Stomach smooth muscle (tissue), 2 donors: ENCODE results near the gene DMC1.

Experiments
- H3K27ac ChIP-seq: one replicate; pipeline ENCODE4 v1.7.0; 2013; ENCODE audit warnings: mild to moderate bottlenecking, low read length, inconsistent platforms
- H3K27me3 ChIP-seq, 2 donors: one replicate each; pipeline ENCODE4 v1.7.0; 2013; ENCODE audit warnings: low read length in 2 of 2; ENCODE audit not compliant: insufficient read depth in 2 of 2, control insufficient read depth in 1 of 2
- H3K36me3 ChIP-seq, 2 donors: one replicate each; pipeline ENCODE4 v1.7.0; 2013; ENCODE audit warnings: low read length in 2 of 2; ENCODE audit not compliant: control insufficient read depth in 2 of 2, insufficient read depth in 2 of 2
- H3K4me1 ChIP-seq: one replicate; pipeline ENCODE4 v1.7.0; 2013; ENCODE audit warnings: low read length; ENCODE audit not compliant: control insufficient read depth, insufficient read depth
- H3K4me3 ChIP-seq, 2 donors: one replicate each; pipeline ENCODE4 v1.7.0; 2013; ENCODE audit warnings: low read length in 2 of 2
- H3K9ac ChIP-seq, 2 donors: one replicate each; pipeline ENCODE4 v1.7.0; 2013; ENCODE audit warnings: low read length in 2 of 2, mild to moderate bottlenecking in 1 of 2
- H3K9me3 ChIP-seq, 2 donors: one replicate each; pipeline ENCODE4 v1.7.0; 2013; ENCODE audit warnings: low read length in 2 of 2; ENCODE audit not compliant: control insufficient read depth in 2 of 2
- donor health status: healthy.
- donor health status: Pancreatic carcinoma.

Gene DMC1

GRCh38 chr22:38497869-38498268, 72.1 kb downstream of the DMC1 start:
- H3K27me3 ChIP-seq, result no peaks in the 10 kb centered on the region
- H3K36me3 ChIP-seq, result peaks cover 58 to 75% of the 10 kb centered on the region in 2 donors
- no peak overlapping the region for H3K27ac ChIP-seq
- H3K4me1 ChIP-seq, result peaks cover 5% of the 10 kb centered on the region
- H3K4me3 ChIP-seq, result no peak overlapping the region
- no peaks in the 10 kb centered on the region for H3K9me3 ChIP-seq
- no peak overlapping the region for H3K9ac ChIP-seq

DNA sequence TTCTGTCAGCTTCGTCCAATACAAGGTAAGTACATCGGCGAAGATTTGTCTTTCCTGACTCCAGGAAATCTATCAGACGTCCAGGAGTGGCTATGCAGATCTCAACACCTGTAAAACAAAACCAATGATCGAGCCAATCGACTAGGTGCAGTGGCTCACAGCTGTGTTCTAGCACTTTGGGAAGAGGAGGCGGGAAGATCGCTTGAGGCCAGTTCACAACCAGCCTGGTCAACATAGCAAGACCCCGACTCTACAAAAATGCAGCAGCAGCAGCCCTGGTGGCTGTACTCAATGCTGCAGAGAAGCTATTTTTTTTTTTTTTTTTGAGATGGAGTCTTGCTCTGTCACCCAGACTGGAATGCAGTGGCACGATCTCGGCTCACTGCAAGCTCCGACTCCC, 75.0 kb downstream of the DMC1 start:
- Histone ChIP-seq H3K4me1 (peaks cover 14% of the 10 kb centered on the region), H3K9ac (no peak overlapping the region), H3K27ac (no peak overlapping the region), H3K27me3 (no peaks in the 10 kb centered on the region), H3K36me3 (peaks cover 73 to 82% of the 10 kb centered on the region in 2 donors), H3K9me3 (no peaks in the 10 kb centered on the region), H3K4me3 (no peak overlapping the region)

- Histone ChIP-seq H3K27me3 (no peaks in the 10 kb centered on the region), H3K36me3 (peaks cover 74 to 82% of the 10 kb centered on the region in 2 donors), H3K9ac (no peak overlapping the region), H3K27ac (no peak overlapping the region), H3K4me1 (peaks cover 14% of the 10 kb centered on the region), H3K4me3 (no peak overlapping the region), H3K9me3 (no peaks in the 10 kb centered on the region)
These were observed 75.5 kb downstream of the DMC1 start for GRCh38 chr22:38494498-38494897.

DNA sequence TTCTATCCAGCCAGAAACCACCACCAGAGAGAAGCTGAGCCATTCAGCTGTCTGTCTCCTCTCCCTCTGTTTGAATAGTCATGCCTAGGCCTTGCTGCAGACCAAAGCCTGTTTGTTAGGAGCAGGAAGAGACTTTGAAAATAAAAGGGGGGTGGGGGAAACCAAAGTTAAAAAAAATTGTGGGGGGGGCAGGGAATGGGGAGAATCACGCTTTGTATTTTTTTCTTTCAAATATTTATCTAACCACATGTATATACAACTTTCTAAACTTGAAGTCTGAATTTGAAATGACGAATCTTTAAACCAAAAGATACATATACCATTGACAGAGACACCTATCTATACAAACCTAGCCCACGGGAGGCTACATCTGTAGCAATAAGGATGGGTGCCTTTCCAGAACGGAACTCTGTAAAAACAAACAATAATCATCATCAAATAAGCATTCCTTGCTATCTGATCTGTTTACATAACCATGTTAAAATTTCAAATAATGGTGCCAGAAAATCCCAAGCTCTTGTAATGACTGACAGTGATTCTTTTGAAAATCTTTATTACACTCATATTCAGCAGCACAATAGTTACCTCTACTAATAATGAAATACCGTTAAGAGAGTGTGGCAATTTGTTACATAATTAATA, 78.2 kb downstream of the DMC1 start:
- Histone ChIP-seq H3K9ac (no peak overlapping the region), H3K27ac (peak overlapping the region; percentile 58), H3K36me3 (peaks cover 70 to 77% of the 10 kb centered on the region in 2 donors), H3K4me1 (peaks cover 14% of the 10 kb centered on the region), H3K4me3 (no peak overlapping the region), H3K27me3 (no peaks in the 10 kb centered on the region), H3K9me3 (no peaks in the 10 kb centered on the region)

- Histone ChIP-seq H3K36me3 (peaks cover 69 to 77% of the 10 kb centered on the region in 2 donors), H3K9ac (no peak overlapping the region), H3K9me3 (no peaks in the 10 kb centered on the region), H3K27me3 (no peaks in the 10 kb centered on the region), H3K27ac (peak overlapping the region; percentile 60), H3K4me3 (peak overlapping the region in 1 of 2 donors; percentile 1), H3K4me1 (peaks cover 14% of the 10 kb centered on the region)
These were observed 79.1 kb downstream of the DMC1 start for GRCh38 chr22:38490915-38491314.

- peaks cover 14% of the 10 kb centered on the region for H3K4me1 ChIP-seq
- H3K27ac ChIP-seq, result peak overlapping the region; percentile 60
- no peak overlapping the region for H3K9ac ChIP-seq
- peak overlapping the region in 1 of 2 donors; percentile 1 for H3K4me3 ChIP-seq
- H3K36me3 ChIP-seq, result peaks cover 69 to 78% of the 10 kb centered on the region in 2 donors
- no peaks in the 10 kb centered on the region for H3K27me3 ChIP-seq
- no peaks in the 10 kb centered on the region for H3K9me3 ChIP-seq
These were observed 79.5 kb downstream of the DMC1 start for GRCh38 chr22:38490475-38490874.

DNA sequence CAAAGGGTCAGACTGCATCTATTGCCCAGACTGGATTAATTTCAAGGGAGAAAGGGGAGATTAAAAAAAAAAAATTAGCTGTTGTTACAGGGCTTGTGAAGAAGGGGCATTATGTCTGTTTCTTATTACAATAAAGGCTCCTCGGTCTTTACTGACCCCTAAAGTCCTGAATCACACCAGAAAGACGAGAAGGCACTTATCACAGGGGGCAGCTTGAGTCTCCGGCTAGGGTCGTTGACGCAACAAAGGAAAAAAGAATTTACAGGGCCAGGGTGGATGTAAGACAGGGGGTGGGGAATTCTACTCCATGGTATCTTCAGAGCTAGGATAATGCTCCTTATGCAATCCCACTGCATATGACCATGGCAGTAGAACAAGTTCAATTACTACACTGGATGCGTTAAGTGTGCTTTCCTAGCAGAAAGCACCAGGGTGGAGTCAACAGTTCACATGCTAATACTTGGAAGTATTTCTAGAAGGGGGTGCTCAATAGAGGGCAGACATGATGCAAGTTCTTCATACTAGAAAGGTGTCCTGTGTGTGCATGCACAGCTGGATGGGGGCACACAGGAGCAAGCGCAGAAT, 80.3 kb downstream of the DMC1 start:
- no peaks in the 10 kb centered on the region for H3K27me3 ChIP-seq
- peaks cover 69 to 77% of the 10 kb centered on the region in 2 donors for H3K36me3 ChIP-seq
- no peak overlapping the region for H3K4me3 ChIP-seq
- peak overlapping the region; percentile 60 for H3K27ac ChIP-seq
- peaks cover 14% of the 10 kb centered on the region for H3K4me1 ChIP-seq
- H3K9me3 ChIP-seq, result no peaks in the 10 kb centered on the region
- H3K9ac ChIP-seq, result no peak overlapping the region

DNA sequence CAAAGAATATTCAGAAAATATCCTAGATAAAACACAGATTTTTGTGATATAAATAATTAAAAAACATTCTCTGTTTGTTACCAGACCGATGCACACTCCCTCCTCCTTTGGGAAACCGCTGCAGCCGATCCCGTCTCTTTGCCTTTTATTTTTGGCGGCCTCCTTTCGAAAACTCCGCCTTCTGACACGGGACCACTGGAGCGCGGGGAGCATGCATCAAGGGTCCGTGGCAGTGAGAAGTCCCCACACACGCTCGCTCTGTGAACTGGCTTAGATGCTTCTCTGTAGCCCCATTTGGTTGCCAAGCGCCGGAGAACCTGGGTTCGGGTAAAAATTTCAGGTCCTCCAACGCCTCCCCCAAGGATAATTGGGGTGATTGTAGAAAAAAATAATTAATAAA, 80.8 kb downstream of the DMC1 start:
- no peaks in the 10 kb centered on the region for H3K27me3 ChIP-seq
- H3K27ac ChIP-seq, result no peak overlapping the region
- H3K36me3 ChIP-seq, result peaks cover 67 to 77% of the 10 kb centered on the region in 2 donors
- H3K9me3 ChIP-seq, result no peaks in the 10 kb centered on the region
- H3K4me1 ChIP-seq, result peaks cover 14% of the 10 kb centered on the region
- H3K9ac ChIP-seq, result no peak overlapping the region
- no peak overlapping the region for H3K4me3 ChIP-seq

GRCh38 chr22:38487946-38488345, 82.0 kb downstream of the DMC1 start:
- no peaks in the 10 kb centered on the region for H3K9me3 ChIP-seq
- H3K27me3 ChIP-seq, result no peaks in the 10 kb centered on the region
- no peak overlapping the region for H3K9ac ChIP-seq
- no peak overlapping the region for H3K4me3 ChIP-seq
- H3K4me1 ChIP-seq, result peaks cover 14% of the 10 kb centered on the region
- no peak overlapping the region for H3K27ac ChIP-seq
- H3K36me3 ChIP-seq, result peaks cover 68 to 77% of the 10 kb centered on the region in 2 donors

- H3K4me3 ChIP-seq, result no peak overlapping the region
- no peak overlapping the region for H3K27ac ChIP-seq
- peaks cover 75 to 81% of the 10 kb centered on the region in 2 donors for H3K36me3 ChIP-seq
- H3K9me3 ChIP-seq, result no peaks in the 10 kb centered on the region
- no peaks in the 10 kb centered on the region for H3K27me3 ChIP-seq
- no peak overlapping the region for H3K9ac ChIP-seq
- peaks cover 7% of the 10 kb centered on the region for H3K4me1 ChIP-seq
These were observed 84.2 kb downstream of the DMC1 start for GRCh38 chr22:38485783-38486182.

DNA sequence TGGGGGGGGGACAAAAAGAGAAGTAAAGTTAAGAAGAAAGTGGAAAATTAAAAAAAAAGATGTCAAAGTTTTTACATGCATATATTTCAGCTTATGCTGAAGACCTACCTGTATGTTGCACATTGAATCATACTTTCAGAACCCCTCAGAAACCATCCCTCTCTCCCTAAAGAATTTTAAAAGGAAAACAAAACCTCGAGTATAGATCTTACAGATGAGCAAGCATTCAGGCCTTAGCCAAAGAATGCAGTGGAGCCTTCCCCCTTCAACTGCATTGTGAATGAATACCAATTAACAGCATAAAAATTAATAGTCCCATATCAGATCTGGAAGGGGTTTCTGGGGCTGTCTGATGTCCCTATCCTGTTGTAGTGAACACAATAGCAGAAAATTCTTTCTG, 85.7 kb downstream of the DMC1 start:
- Histone ChIP-seq H3K27ac (no peak overlapping the region), H3K9ac (no peak overlapping the region), H3K9me3 (no peaks in the 10 kb centered on the region), H3K4me3 (no peak overlapping the region), H3K36me3 (peaks cover 66 to 69% of the 10 kb centered on the region in 2 donors), H3K27me3 (no peaks in the 10 kb centered on the region), H3K4me1 (no peaks in the 10 kb centered on the region)
